GM10248 (cell line): ENCODE data around the gene CSTF2T.

Experiments
- CTCF ChIA-PET: fragments of 300-600 bp; sonication (Branson Sonifier 250); formaldehyde crosslinking; extraction: SDS; loops from one replicate; lab custom pipeline; 2021; ENCODE audit warnings: antibody characterized with exemption; lab: Yijun Ruan, JAX
- POLR2A ChIA-PET: fragments of 350-650 bp; sonication (Branson Sonifier 250); formaldehyde crosslinking; extraction: SDS; loops from one replicate; lab custom pipeline; 2020; ENCODE audit warnings: antibody characterized with exemption; lab: Yijun Ruan, JAX
- DNase-seq: peaks from one replicate; pipeline ENCODE4 v3.0.0; 2012; ENCODE audit errors: extremely low spot score
- TF ChIP-seq, protein P1 (sequence below): IDR thresholded peaks from 2 replicates; pipeline ENCODE4 v1.5.1; 2012; ENCODE audit warnings: mild to moderate bottlenecking, low read depth; ENCODE audit errors: extremely low read depth, missing control alignments, control extremely low read depth

The CSTF2T gene

DNA sequence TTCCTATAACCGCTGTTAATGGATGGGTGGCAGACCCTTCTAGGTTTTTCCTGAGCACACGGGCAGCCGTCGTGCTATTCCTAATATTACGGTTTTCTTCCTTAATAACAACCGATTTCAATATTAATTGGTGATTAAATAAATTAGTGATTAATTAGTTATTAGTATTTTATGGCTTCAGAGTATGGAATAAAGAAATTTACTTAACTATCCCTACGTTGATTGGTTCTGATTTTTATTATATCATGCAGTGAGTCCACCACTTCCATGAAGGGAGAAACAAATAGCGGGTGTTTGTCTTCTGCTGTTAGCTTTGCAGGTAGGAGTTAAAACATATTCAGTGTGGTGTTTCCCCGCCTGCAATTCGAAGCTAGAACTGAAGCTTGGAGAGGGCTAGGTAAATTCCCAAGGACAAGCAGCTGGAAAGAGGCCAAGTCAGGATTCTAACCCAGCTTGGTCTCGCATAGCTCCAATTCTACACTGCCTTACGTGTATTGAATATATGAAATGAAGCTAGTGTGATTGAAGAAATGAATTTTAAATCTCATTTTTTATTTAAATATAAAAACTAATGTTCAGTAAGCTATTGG is 928 bp upstream of the CSTF2T start:
- no peak for DNase-seq
- TF ChIP-seq, protein P1, sequence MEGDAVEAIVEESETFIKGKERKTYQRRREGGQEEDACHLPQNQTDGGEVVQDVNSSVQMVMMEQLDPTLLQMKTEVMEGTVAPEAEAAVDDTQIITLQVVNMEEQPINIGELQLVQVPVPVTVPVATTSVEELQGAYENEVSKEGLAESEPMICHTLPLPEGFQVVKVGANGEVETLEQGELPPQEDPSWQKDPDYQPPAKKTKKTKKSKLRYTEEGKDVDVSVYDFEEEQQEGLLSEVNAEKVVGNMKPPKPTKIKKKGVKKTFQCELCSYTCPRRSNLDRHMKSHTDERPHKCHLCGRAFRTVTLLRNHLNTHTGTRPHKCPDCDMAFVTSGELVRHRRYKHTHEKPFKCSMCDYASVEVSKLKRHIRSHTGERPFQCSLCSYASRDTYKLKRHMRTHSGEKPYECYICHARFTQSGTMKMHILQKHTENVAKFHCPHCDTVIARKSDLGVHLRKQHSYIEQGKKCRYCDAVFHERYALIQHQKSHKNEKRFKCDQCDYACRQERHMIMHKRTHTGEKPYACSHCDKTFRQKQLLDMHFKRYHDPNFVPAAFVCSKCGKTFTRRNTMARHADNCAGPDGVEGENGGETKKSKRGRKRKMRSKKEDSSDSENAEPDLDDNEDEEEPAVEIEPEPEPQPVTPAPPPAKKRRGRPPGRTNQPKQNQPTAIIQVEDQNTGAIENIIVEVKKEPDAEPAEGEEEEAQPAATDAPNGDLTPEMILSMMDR: no peak
- CTCF ChIA-PET: interaction anchor here (0.8 to 1.0 kb wide), 2 partner anchors 13 to 18 kb away, joined by 3 read pairs; no protein-coding TSS in a partner anchor
- POLR2A ChIA-PET: no interaction called here

DNA sequence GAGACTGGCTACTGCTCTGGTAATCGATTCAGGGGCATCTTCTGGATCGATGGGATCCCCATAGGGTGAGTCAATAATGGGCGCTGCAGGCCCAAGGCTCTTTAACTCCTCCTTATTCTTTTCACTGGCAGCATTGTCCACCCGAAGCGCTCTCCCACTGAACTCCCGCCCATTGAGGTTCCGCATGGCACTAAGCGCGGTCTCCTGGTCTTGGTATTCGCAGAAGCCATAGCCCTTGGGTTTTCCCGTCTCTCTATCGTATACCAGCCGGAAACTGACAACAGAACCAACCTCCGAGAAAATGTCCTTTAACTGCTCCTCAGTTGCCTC is 285 bp downstream of the CSTF2T start:
- no peak for DNase-seq
- TF ChIP-seq, protein P1: no peak
- ChIA-PET POLR2A (no interaction called here), CTCF (no interaction called here)

DNA sequence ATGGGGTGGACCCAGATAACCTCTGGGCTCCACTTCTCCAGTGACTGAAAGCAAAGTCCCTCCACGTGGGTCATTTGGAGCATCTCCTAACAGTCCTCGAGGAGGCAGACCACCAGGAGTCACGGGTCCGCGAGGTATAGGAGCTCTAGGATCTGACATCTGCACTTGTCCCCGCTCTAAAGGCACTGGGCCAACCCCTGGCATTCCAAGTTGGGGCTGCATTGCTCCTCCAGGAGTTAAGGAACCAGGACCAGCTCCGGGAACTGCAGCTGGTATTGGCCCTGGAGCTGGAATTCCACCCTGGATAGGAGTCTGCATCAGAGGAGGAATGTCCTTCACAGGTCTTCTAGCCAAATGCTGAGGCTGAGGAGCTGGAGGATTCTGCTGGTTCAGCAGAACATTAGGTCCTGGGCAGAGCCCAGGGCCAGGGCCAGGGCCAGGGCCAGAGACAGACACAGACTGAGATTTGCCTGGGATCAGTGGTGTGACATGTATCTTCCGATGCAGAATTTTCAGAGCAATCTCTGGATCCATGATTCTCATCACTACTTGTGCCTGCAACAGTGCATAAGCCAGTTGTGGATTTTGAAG is 827 bp downstream of the CSTF2T start:
- no peak for DNase-seq
- TF ChIP-seq, protein P1: no peak
- ChIA-PET POLR2A (no interaction called here), CTCF (no interaction called here)

DNA sequence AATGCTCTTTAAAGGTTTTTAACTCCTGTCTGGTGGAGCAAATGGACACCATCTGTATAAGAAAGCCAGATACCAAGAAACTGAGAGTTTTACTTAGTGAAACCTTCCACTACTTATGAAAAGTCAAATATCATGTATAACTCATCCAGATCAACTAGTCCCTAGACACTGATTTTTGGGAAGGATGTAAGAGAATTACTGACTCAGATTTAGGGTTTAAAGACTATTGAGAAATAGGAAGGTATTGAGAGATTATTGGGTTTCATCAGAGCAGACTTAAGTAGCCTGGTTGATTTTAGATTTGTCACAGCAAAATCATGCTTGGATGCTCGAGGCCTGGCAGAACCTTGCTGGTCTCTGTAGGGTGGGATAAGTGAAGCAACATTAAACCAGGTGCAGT is 3.1 kb downstream of the CSTF2T start:
- CTCF ChIA-PET: no interaction called here
- TF ChIP-seq, protein P1: no peak
- DNase-seq: no peak
- POLR2A ChIA-PET: no interaction called here

DNA sequence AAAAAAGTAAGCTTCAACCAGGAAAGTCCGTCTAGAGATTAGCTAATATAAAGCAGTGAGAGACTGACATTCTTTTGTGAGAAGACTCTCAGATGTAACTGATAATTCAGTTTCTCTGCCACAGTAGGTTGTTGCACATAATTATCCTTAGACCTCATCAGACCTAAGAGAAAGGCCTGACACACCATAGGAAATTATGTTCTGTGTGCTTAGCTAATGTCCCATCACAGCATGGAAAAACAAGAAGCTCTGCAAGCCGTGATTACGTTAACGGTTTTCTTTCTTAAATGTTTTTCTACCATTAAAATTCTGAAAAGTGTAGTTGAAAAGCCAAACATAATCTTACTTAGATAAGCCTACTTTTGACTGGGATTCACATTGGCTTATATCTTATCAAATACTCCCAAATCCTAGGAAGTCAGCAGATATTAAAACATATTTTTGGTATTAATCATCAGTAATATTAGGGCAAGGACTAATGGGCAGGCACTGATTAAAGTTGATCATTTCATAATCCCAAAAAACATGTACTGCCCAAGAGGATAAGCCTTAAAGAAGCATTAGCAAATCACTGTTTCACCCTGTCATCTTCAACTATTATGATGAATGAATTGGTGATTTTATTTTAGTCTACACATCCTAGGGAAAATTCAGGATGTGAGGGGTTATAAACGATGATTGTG is 5.2 kb downstream of the CSTF2T start:
- ChIA-PET POLR2A (no interaction called here), CTCF (interaction anchor here (1.2 to 1.4 kb wide), 2 partner anchors 9 to 11 kb away, joined by 3 read pairs; no protein-coding TSS in a partner anchor)
- DNase-seq: no peak
- TF ChIP-seq, protein P1: no peak

DNA sequence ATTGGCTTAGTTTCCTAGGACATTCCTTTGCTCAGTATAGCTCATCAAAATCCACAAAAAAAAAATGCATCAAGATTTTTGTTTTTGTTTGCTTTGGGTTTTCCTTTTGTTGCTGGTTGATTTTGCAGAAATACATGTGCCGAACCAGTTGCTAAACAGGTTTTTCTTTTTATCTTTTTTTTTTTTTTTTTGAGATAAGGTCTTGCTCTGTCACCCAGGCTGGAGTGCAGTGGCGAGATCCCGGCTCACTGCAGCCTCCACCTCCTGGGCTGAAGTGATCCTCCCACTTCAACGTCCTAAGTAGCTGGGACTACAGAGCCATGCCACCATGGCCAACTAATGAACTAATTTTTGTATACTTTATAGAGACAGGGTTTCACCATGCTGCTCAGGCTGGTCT is 8.3 kb downstream of the CSTF2T start:
- ChIA-PET POLR2A (interaction anchor here (0.6 to 0.7 kb wide), 2 partner anchors 49 to 296 kb away, joined by 4 read pairs; no protein-coding TSS in a partner anchor), CTCF (no interaction called here)
- no peak for DNase-seq
- TF ChIP-seq, protein P1: no peak
